Thoracic aorta (tissue), 2 donors: ENCODE data around the gene LCN2. TPM values are rescaled to one million over a fixed set of nuclear protein-coding genes. Genes with fewer than 3 reads are reported as not detected.

Source experiments
- ATAC-seq: fragments of 150-250 bp; one replicate; pipeline ENCODE4 v1.8.0; 2017; ENCODE audit warnings: low read depth; ENCODE audit not compliant: insufficient number of reproducible peaks, low FRiP score
- DNase-seq: peaks from one replicate; pipeline ENCODE4 v3.0.0-alpha.2; 2020; ENCODE audit warnings: low spot score
- H3K27ac ChIP-seq, 2 donors: fragments of 200-600 bp; sonication (generic); 1 replicate in 1 of 2; 2 replicates in 1 of 2; pipeline ENCODE4 v1.5.1; 2016; ENCODE audit warnings: mild to moderate bottlenecking in 2 of 2, moderate library complexity in 2 of 2
- H3K27me3 ChIP-seq: fragments of 200-600 bp; sonication (generic); replicated peaks from 2 replicates; pipeline ENCODE4 v1.6.0; 2016; ENCODE audit warnings: mild to moderate bottlenecking; ENCODE audit not compliant: insufficient read depth
- H3K36me3 ChIP-seq: fragments of 200-600 bp; sonication (generic); one replicate; pipeline ENCODE4 v1.5.1; 2016
- H3K4me1 ChIP-seq, 2 donors: fragments of 200-600 bp; sonication (generic); 1 replicate in 1 of 2; 2 replicates in 1 of 2; pipeline versions ENCODE4 v1.5.1 to v1.6.0; 2016; ENCODE audit warnings: low read depth in 2 of 2, mild to moderate bottlenecking in 1 of 2; ENCODE audit not compliant: control insufficient read depth in 1 of 2
- H3K4me3 ChIP-seq: fragments of 200-600 bp; sonication (generic); 2 replicates; pipeline ENCODE4 v1.5.1; 2016; ENCODE audit warnings: mild to moderate bottlenecking
- H3K9me3 ChIP-seq: fragments of 200-600 bp; sonication (generic); 2 replicates; pipeline ENCODE4 v1.5.1; 2016
- CTCF ChIP-seq: fragments of 200-600 bp; sonication (generic); IDR thresholded peaks from one replicate; pipeline ENCODE4 v1.5.1; 2019; ENCODE audit warnings: antibody characterized with exemption
- total RNA-seq, 2 donors: library from RNA; depleted of rRNA; stranded (reverse); fragments of >200 nt; gene quantifications; one replicate each; pipeline versions ENCODE4 v1.1.0 to v1.2.3, GENCODE V29; 2016

The LCN2 gene
- total RNA-seq, 2 donors from 2014 or later, result not detected

GRCh38 chr9:128162215-128163026 lies 13.2 kb downstream of the LCN2 start:
- DNase-seq (peak; percentile 39), ATAC-seq (no peak)
- peak overlapping the region in 1 of 2 donors; percentile 2 for H3K27ac ChIP-seq
- no peaks in the 10 kb centered on the region for H3K9me3 ChIP-seq
- no peaks in the 10 kb centered on the region for H3K27me3 ChIP-seq
- H3K4me3 ChIP-seq, result no peak overlapping the region
- no peak for TF ChIP-seq CTCF
- peaks cover 12 to 25% of the 10 kb centered on the region in 2 donors for H3K4me1 ChIP-seq
- peaks cover 29% of the 10 kb centered on the region for H3K36me3 ChIP-seq

- Histone ChIP-seq H3K4me1 (peaks cover 12 to 25% of the 10 kb centered on the region in 2 donors), H3K27ac (no peak overlapping the region), H3K4me3 (no peak overlapping the region), H3K9me3 (no peaks in the 10 kb centered on the region), H3K27me3 (no peaks in the 10 kb centered on the region), H3K36me3 (peaks cover 34% of the 10 kb centered on the region)
- DNase-seq (no peak), ATAC-seq (no peak)
- TF ChIP-seq CTCF, result no peak
Observed at GRCh38 chr9:128163027-128163515, 13.8 kb downstream of the LCN2 start.

GRCh38 chr9:128163523-128164306 lies 14.5 kb downstream of the LCN2 start:
- ATAC-seq (no peak), DNase-seq (no peak)
- H3K9me3 ChIP-seq, result no peaks in the 10 kb centered on the region
- no peak overlapping the region for H3K27ac ChIP-seq
- H3K4me3 ChIP-seq, result no peak overlapping the region
- H3K36me3 ChIP-seq, result peaks cover 34% of the 10 kb centered on the region
- no peaks in the 10 kb centered on the region for H3K27me3 ChIP-seq
- TF ChIP-seq CTCF, result no peak
- peaks cover 12 to 25% of the 10 kb centered on the region in 2 donors for H3K4me1 ChIP-seq

GRCh38 chr9:128164307-128164885 lies 15.1 kb downstream of the LCN2 start:
- Histone ChIP-seq H3K36me3 (peaks cover 39% of the 10 kb centered on the region), H3K27me3 (no peaks in the 10 kb centered on the region), H3K4me1 (peaks cover 12 to 25% of the 10 kb centered on the region in 2 donors), H3K27ac (no peak overlapping the region), H3K9me3 (no peaks in the 10 kb centered on the region), H3K4me3 (no peak overlapping the region)
- ATAC-seq (no peak), DNase-seq (no peak)
- no peak for TF ChIP-seq CTCF

GRCh38 chr9:128166169-128166568 lies 16.9 kb downstream of the LCN2 start:
- Histone ChIP-seq H3K36me3 (peaks cover 50% of the 10 kb centered on the region), H3K9me3 (no peaks in the 10 kb centered on the region), H3K4me3 (no peak overlapping the region), H3K27me3 (no peaks in the 10 kb centered on the region), H3K27ac (no peak overlapping the region), H3K4me1 (peaks cover 7 to 18% of the 10 kb centered on the region in 2 donors)
- ATAC-seq, result no peak
- DNase-seq, result no peak
- no peak for TF ChIP-seq CTCF
